ENCODE measurements around the gene GIPC2.
A peak's percentile ranks its signal among the peaks of the same experiment; 100 is the strongest.
"Not testable (repeated sequence)": the region's sequence is repeated elsewhere in the genome, so short reads cannot be mapped to it uniquely, and the experiment has no call there.

GIPC2 gene, protein sequence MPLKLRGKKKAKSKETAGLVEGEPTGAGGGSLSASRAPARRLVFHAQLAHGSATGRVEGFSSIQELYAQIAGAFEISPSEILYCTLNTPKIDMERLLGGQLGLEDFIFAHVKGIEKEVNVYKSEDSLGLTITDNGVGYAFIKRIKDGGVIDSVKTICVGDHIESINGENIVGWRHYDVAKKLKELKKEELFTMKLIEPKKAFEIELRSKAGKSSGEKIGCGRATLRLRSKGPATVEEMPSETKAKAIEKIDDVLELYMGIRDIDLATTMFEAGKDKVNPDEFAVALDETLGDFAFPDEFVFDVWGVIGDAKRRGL
- total RNA-seq: 0 to 0.16 (median 0.05) reads per million in 18 experiments

DNA sequence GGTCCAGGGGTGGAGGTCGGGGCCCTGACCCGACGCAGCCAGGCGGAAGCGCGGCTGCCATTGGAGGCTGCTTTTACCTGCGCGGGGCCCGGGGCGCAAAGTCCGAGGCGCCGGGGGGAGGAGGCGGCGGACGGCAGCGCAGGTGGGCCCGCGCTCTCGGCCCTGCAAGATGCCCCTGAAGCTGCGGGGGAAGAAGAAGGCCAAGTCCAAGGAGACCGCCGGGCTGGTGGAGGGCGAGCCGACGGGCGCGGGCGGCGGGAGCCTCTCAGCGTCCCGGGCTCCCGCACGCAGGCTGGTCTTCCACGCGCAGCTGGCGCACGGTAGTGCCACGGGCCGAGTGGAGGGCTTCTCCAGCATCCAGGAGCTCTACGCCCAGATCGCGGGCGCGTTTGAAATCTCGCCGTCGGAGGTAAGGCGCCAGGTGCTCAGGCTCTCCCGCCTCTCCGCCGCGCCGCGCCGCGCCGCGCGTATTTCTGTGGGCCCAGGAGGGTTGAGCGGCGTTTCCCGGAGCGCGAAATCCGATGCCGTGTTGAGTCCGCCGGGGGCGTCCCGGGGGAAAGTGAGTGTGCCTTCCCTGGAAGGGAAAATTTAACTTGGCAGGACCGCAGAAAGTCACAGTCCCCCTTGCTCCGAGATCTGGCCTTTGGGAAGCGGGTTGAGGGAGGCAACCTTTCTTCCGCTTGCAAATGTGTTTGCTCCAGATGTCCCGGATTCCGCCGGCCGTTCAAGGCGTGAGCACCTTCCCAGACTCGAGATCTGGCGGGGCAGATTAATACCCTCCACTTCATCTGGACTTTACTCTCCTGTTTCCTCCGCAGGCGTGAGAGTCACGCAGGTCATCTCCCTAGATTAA, at the start of gene GIPC2:
TSS of gene GIPC2 (plus strand) at position 41 of the 853 bp plus-strand sequence. CDS start at position 170, 129 bp downstream.
- DNase-seq: no peak

DNA sequence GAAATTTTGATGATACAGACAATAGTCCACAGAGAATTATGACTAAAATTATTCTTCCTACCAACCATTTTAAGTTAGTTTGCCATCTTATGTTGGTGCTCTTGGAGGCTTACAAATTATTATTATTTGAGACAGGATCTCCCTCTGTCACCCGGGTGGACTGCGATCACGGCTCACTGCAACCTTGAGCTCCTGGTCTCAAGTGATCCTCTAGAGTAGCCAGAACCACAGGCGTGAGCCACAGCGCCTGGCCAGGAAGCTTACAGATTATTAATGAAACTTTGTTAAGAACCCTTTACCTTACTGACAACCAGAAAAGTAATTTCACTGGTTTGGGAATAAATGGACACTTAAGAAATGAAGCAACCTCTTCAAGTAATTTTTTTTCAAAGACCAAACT, 49.0 kb upstream of the GIPC2 start:
- DNase-seq: no peak

DNA sequence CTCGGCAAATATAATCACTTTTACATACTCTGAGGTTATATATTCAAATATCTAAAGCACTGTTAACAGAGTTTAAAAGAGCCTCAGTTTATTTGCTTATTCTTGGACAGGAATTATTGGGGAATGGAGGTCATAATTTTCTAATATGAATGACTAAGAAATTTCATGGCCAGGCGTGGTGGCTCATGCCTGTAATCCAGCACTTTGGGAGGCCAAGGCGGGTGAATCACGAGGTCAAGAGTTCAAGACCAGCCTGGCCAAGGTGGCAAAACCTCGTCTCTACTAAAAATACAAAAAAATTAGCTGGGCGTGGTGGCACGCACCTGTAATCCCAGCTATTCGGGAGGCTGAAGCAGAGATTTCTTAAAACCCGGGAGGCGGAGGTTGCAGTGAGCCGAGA, 45.2 kb upstream of the GIPC2 start:
- DNase-seq: not testable (repeated sequence)

DNA sequence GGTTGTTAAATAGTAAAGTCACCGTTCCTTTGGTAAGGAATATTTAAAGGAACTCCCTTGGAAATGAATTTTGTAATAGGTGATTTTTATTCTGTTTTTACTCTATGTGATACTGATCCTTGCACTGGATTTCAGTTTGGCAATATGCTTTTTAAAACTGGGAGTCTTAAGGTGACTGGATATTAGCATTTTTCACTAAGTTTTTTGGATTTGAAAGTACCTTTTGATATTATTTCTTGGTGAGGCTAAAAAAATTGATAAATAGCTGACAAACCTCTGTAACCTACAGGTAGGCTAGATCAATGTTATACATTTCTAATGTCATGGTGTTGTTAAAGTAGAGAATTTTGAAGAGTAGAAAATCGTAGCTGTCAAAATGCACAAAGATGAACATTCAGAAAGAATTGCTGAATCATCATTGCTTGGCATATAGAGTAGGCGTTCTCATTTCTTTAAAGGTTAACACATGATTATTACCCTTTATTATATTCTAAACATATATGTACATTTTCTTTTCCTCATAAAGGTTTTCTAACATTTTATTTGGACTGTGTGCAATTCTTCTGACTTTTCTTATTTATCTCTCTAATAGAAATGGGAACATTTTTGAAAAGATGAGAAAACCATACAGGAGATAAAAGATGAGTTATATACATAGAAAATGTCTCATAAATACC, 42.6 kb upstream of the GIPC2 start:
- DNase-seq: peak; percentile 12 to 40

DNA sequence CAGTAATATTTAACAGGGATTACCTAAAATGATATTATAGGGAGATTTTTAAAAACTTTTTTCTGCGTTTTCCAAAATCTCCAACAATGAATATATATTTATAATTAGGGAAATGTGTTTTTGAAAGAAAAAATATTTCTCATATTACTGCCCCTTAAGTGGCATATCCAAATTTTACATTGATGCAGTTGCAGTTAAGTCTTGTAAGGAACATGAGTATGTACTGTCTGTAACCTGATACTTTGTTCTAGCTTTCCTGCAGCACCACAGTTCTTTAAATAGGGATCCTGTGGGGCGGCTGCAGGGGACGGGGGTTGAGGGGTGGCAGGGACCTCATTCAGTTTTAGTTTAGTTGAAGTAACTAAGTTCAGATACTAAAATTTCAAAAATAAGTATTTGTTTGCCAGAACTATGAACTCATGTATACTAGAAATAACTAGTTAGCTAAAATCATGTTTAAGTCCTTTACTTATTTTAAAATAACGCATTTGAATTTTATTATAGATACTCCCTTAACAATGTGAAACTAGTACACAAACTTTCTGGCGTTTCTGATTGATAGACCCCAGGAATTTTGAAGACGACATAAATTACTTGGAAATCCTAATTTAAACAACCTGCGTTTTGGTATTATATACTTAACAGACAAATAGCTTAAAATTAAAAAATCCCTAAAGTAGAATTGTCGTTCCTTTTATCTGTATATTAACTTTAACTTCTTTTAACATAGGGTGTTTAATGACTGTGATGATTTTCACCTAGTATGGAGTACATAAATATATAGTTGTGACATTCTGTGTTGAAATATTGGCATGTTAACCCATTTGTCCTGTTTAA, 41.7 kb upstream of the GIPC2 start:
- DNase-seq: peak; percentile 69 to 85

DNA sequence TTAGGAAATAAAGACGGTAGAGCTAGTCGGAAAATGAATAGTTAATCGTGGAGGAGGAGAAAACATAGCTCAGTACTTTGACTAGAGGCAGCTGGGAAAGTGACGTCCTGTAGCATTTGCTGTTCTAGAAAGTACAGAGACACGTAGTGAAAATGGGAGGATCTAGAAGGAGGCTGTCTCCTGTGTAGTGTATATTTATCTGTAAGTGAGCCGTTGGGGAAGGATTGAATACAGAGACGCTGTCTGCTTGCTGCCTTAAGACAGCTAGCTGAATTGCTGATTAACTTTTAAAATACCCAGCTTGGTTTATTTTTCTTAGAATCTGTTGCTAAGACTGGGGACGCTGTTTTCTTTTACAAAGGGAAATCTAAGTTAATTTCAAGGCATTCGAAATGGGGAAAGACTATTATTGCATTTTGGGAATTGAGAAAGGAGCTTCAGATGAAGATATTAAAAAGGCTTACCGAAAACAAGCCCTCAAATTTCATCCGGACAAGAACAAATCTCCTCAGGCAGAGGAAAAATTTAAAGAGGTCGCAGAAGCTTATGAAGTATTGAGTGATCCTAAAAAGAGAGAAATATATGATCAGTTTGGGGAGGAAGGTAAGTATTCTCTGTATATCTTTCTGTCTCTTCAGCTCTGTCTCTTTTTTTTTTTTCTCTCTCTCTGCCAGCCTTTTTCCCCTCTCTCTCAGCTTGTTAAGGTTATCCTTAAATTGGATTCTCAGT, 40.9 kb upstream of the GIPC2 start, which contains the start of gene DNAJB4:
TSS of gene DNAJB4 (plus strand) at position 221 of the 729 bp plus-strand sequence. CDS start at position 393, 172 bp downstream.
- DNase-seq: peak; percentile 96

DNA sequence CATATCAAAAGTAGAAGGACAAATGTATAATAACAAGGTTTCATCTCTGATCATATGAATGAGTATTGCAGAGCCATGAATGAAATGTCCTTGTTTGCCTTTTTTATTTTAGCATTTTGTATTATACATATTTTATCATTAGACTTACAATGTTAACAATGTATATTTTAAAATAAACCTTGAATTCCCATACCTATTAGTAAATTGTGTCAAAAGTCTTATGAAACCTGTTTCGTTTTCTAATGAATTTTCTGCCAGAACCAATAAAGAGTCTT, 40.4 kb upstream of the GIPC2 start:
- DNase-seq: no peak

DNA sequence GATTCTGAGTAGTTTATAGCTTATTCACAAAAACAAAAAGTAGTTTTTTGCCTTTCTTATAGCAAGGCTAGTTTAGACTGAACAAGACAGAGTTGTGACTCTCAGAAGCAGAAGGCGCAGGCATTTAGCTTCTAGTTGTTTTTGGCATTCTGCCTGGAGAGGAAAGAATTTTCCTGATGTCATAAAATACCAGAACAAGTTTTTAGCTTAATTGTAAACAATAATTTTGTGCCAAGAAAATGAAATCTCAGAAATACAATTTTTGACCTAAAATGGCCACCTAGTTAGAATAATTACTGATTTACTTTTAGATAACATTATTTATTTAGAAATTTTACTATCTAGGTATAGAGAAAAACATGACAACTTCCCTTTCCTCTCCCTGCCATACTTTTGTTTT, 40.0 kb upstream of the GIPC2 start:
- peak; percentile 23 to 49 for DNase-seq

DNA sequence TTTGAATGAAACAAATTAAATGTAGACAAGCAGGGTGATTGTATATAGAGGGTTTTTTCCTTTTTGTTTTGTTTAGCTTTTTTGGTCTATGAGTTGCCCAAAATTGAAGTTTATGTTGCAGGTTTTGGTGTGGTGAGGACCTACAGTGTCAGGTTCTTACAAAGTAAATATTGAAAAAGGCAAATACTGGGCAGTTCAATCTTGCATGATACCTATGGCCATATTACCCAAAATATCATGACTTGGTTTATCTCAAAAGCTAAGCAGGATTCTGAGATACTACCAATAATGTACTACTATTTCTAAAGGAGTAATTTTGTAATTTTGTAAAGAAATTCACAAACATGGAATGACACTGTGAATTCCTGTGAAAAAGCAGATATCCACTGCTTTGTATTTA, 39.2 kb upstream of the GIPC2 start:
- DNase-seq: no peak

DNA sequence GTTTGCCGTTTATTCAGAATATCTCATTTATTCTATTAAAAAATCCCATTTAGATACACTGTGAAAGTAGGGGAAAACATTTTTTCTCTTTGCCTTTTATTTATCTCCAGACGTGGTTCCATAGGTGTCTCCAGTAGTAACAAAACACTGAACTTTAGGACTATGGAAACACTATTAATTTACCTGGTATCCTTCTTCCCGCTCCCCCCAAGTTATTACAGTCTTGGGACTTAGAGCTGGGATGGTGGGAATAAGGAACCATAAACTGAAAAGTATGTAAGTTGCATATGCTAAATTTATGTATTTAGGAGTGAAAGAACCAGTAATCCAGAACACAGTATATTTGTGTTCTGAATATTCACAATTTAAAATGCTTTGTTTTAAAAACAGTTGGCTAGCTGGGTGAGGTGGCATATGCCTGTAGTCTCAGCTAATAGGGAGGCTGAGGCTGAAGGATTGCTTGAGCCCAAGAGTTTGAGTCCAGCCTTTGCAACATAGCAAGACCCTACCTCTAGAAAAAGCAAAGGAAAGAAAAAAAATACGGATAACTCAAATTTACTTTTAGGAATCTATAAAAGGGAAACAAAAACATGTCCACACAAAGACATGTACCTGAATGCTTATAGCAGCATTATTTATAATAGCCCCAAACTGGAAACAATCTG, 38.0 kb upstream of the GIPC2 start:
- no peak for DNase-seq

DNA sequence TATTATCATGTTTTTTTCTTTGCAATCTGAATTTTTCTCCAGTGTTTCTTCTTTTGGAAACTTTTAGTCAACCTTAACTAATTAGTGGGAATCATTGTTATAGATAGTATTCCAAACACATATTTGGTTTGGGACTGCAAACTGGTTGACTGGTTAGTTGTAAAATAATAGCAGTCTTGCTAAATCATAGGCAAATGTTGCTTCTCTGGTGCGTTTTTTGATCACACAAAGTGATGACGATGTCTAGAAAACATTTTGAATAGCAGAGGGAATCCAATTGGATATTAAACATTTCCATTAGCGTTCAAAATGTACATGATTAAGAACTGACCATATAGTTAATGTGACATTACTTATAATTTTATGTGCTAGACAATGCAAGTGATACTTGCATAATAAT, 36.5 kb upstream of the GIPC2 start:
- DNase-seq: no peak

DNA sequence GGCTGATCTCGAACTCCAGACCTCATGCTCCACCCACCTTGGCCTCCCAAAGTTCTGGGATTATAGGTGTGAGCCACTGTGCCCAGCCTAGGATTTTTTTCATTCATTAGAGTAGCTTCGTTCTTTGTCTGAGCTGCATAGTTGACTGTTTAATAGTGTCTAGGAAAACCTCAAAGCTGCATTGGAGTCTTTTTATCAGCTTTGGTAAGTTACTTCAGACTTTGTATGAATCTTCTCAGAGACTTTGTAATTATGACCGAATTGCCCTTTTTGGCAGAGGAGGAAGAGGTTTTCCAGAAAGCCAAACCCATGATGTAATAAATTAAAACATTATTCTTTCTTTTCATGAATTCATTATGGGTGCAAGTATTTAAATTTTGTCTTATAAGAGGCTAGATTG, 35.9 kb upstream of the GIPC2 start:
- no peak for DNase-seq

DNA sequence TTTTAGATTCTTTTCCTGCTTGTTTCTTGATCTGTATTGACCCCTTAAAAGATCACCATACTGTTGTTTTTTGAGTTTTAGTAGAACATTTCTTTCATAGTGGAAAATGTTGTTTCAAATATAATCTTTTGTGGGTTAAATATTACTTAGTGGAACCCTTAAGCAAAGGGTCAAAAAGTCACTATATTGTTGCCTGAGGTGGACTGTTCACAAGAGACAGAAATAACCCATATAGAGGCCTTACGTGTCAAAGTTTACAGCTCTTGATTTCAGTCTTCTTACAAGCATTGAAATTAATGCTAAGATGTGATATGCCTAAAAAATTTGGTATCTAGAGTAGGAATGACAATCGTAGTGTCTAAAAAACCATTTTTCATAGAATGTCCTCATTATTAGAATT, 34.7 kb upstream of the GIPC2 start:
- DNase-seq: no peak

DNA sequence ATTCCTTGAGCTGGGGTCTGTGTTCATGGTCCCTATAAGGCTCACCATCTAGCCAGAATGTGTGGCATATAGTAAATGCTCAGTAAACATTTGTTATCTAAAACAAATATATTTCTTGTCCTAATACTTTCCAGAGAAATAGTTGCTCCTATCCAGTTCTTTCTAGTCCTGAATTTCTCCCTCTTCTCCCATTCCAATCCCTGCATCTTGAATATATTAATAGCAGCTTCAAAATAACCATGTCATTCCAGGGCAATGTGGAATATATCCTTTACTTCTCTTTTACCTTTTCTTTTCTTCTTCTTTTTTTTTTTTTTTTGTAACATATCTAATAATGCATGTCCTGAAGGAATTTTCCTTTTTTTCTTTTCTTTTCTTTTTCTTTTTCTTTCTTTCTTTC, 30.6 kb upstream of the GIPC2 start:
- DNase-seq: no peak

DNA sequence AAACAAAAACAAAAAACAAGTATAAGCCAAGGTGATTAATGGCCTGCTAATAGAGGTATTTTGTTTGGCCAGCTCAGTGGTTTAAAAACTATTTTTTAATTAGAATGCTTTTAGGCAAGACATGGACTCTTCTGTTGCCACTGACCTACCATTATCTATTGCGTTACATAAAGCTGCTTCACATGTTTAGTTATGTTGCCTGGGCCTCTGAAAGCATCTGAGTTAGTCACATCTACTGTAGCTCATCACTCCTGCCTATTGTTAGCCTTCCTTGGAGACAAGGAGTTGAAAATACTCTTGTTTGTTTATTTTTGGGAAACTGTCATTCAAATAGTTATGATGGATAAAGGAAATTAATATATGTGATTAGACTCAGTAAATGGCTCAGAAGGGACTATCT, 26.7 kb upstream of the GIPC2 start:
- DNase-seq: no peak

DNA sequence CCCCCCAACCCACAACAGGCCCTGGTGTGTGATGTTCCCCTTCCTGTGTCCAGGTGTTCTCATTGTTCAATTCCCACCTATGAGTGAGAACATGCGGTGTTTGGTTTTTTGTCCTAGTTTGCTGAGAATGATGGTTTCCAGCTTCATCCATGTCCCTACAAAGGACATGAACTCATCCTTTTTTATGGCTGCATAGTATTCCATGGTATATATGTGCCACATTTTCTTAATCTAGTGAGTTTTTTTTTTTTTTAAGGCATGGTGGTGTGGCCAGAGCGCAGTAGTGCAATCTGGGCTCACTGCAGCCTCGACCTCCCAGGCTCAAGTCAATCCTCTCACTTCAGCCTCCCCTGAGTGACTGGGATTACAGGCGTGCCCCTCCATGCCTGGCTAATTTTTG, 24.6 kb upstream of the GIPC2 start:
- DNase-seq: not testable (repeated sequence)

DNA sequence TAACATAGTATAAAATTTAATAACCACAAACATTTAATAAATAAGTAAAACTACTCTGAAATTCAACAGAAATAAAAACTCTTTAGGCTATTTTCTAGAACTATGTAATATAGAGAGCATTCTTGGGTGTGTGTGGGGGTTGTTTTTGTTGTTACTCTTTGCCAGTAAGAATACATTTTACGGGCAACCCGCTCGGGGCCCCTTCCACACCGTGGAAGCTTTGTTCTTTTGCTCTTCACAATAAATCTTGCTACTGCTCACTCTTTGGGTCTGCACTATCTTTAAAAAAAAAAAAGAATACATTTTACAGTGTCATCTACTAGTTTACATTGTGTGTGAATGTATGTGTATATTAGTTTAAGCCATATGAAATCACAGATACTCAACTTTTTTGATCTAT, 16.0 kb upstream of the GIPC2 start:
- no peak for DNase-seq

DNA sequence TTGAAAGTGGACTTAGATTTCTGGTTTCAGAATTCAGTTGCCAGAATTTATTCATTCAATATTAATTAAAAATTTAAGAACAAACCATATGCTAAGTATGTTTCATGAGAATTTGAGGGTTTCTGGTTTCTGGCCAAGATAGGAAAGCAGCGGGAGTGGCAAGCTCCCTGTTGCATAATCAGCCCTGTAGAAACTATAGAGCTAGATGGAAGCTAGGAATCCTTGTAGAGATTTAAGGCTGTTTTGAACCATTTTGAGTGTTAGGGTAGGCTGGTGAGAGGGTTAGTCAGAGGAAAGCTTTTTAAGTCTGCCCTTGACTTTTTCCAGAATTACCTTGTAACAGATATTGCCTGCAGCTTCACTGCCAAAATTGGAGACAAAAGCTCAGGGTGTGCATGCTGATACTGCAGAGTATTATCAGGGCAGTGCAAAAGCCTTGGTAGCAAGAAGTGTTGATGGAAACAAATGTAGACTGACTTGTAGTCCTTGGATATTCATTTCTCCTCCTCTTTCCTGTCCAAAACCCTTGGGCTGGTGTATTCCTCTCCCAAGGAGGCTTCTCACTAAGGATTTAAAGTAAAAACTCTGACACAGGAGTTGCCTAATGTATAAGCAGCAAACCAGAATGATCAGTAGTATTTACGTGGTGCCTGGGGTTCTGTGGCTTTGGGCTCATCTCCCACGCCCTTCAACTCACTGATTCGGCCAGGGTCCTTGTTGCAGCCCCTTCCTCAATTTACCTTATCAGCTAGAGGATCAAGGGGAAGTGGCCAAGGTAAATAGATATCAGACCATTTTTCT, 12.6 kb upstream of the GIPC2 start:
- no peak for DNase-seq

DNA sequence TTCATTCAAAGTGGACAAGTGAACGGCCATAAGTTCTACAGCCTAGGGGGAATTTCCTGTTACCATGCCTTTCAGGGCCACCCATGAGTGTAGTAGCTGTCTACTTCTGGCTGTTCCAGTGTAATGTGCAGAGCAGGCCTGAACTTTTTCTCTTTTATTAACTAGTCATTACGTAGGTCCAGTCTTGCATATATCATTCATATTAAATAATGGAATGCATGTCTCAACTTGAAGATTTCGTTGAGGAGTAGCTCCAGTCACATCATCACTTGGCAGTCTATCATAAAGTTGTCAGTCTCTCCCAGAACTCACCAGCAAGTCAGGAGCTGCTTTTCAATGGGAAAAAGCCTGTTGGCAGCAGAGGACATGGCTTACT, 12.0 kb upstream of the GIPC2 start:
- no peak for DNase-seq

DNA sequence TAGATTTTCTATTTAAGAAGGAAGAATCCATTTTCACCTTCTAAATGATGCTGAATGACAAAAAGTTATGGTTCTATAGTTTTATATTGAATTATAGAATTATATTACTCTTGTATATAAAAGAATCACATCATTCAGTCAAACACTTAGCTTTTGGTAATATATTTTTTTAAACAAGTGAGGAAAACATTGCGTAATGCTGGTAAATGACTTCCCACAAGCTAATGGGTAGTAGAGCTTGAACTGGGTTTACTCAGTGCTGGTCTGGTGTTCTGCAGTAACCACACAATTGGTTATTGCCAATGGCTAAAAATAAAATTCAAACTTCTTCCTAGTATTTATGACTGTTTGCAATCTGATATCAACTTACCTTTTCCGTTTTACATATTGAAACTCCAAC, 10.6 kb upstream of the GIPC2 start:
- DNase-seq: no peak

DNA sequence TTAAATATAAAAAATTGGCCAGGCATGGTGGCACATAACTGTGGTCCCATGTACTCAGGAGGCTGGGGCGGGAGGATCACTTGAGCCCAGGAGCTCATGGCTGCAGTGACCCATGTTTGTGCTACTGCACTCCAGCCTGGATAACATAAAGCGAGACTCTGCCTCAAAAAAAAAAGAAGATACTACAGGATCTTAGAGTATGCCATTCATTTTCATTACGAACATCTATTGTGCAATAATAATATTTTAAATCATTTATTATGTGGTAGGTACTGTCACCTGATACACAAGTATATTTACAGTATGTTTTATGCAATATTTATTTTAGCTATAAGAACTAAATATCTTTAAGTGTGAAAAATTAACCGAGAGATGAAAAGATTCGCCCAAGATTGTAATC, 9.3 kb upstream of the GIPC2 start:
- DNase-seq: no peak
